ENCODE results near the gene DEF6.

The DEF6 gene

DNA sequence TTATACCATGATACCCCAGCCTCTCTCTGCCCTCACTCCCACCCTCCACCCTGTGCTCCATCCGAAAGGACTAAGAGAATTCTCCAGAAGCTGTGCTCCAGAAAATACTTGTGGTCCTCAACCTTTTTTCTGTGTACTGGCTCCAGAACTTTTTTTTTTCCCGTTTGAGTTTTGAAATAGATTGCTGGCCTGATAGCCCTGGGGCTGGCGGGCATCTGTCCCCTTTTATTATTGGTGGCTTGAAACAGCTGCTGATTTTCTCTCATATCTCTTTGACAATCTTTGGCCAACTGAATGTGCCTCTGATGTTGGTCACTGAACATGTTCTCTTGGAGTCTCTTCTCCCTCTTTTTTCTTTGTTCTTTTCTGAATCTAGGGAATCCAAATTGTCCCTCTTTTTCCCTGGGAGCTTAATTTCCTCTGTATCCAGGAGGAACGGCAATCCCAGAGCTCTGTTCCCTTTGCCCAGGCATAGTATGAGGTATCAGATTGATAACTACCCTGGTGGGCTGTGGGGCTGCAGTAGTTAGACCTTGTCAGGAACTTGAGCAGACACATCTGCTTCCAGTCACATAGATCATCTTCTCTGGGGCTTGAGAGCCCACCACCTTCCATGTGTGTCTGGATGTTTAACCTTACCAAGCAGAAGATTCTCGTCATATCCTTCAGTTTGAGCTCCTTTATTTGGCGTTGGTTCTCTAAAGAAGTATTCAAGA is 46.4 kb downstream of the DEF6 start:
- no peak for DNase-seq (ENCODE audit: low spot score)

DNA sequence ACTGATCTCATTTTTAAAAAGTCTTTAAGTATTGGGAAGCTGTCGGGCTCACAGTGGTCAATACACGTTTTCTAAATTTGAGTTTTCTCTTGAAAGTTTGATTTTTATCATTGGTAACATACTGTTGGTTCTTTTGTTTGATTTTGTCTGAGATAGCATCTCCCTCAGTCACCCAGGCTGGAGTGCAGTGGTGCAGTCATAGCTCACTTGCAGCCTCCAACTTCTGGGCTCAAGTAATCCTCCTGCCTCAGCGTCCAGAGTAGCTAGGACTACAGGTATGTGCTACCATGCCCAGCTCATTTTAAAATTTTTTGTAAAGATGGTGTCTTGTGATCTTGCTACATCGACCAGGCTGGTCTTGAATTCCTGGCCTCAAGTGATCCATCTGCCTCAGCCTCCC is 53.8 kb downstream of the DEF6 start:
- DNase-seq (ENCODE audit: low spot score): no peak

DNA sequence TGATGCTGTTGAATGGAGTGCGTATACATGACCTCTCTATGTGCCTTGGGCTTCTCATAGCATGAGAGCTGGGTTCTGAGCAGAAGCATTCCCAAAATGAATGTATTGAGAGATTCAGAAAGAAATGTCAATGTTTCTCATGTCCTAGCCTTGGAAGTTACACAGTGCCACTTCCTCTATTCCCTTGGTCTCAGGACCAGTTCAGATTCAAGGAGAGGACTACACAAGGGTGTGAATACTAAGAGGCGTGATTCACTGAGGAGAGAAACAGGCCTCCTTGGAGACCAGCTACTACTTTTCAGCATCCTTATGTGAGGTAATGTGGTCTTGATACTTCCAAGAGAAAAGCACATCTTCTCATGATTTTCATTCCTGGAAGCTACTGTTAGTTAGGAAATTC is 55.1 kb downstream of the DEF6 start:
- no peak for DNase-seq (ENCODE audit: low spot score)

DNA sequence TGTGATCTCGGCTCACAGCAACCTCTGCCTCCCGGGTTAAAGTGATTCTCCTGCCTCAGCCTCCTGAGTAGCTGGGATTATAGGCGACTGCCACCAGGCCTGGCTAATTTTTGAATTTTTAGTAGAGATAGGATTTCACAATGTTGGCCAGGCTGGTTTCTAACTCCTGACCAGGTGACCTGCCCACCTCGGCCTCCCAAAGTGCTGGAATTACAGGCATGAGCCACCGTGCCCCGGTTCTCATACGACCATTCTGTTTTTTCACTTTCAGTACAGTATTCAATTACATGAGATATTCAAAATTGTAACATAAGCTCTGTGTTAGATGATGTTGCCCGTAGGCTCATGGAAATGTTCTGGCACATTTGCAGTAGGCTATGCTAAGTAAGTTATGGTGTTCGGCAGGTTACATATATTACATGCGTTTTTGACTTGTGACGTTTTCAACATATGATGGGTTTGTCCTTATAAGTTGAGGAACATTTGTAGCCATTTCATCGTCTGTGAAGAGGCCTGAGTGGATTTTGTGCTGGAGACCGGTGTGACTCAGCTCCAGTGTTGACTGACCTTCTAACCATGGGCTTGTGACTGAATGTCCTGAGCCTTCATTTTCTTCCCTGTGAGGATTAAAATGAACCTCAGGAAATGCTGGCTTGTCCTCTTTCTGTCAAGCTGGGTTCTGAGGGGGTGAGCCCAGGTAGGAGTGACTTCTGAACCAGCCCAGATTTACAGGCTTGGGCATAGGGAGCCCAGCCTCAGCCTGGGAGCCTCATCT is 56.9 kb downstream of the DEF6 start:
- DNase-seq (ENCODE audit: low spot score): no peak

DNA sequence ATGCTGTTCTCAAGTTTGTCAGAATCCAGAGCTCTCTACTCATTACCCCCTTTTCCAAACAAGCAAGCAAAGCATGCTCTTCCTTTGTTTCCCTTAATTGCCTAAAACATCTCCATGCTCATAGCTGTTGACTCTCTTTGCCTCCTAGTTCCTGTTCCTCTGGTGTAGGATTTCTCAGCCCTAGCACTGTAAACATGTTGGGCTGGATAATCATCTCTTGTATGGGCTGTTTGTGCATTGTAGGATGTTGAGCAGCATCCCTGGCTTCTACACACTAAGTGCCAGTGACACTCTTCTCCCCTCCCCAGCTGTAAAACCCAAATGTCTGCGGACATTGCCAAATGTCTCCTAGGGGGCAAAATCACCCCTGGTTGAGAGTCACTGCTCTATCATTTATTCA is 58.8 kb downstream of the DEF6 start:
- peak; percentile 63 for DNase-seq (ENCODE audit: low spot score)

DNA sequence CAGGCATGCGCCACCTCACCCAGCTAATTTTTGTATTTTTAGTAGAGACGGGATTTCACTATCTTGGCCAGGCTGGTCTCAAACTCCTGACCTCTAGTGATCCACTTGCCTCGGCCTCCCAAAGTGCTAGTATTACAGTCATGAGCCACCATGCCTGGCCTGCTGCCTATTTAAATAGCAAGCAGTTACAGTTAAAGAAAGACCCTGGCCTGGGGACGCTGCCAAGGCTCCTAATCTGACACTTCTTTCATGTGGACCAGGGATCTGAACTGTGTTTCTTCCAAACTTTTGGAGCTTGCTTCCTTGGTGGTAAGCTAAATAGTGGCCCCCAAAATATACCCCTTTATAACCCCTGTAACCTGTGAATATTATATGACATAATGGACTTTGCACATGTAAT is 60.1 kb downstream of the DEF6 start:
- no peak for DNase-seq (ENCODE audit: low spot score)

DNA sequence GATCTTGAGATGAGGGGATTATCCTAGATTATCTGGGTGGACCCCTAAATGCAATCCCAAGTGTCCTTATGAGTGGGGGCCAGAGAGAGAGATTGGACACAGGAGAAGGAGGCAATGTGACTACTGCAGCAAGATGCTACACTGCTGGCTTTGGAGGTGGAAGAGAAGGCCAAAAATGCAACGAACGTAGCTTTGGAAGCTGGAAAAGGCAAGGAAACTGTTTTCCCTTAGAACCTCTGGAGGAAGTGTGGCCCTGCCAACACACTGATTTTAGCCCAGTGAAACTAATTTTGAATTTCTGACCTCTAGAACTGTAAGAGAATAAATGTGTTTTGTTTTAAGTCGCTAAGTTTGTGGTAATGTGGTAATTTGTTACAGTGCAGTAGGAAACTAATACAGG is 60.5 kb downstream of the DEF6 start:
- DNase-seq (ENCODE audit: low spot score): no peak

DNA sequence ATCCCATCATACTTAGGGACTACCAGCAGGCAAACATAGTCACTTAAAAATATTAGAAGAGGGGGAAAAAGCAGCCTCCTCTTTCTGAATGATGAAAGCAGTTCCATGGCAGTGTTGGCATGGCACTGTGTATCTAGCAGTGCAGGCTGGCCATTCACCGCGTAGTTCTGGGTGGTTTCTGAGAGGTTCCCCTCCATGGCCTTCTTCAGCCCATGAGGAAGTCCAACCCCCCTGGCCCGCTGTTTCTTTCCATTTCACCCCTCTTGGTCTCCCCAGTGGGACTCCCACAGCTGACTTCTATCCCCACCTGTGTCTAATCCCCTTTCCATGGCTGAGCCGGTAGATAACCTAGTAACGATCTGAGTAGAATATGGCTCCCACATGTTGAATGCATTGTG is 61.7 kb downstream of the DEF6 start:
- DNase-seq (ENCODE audit: low spot score): no peak

DNA sequence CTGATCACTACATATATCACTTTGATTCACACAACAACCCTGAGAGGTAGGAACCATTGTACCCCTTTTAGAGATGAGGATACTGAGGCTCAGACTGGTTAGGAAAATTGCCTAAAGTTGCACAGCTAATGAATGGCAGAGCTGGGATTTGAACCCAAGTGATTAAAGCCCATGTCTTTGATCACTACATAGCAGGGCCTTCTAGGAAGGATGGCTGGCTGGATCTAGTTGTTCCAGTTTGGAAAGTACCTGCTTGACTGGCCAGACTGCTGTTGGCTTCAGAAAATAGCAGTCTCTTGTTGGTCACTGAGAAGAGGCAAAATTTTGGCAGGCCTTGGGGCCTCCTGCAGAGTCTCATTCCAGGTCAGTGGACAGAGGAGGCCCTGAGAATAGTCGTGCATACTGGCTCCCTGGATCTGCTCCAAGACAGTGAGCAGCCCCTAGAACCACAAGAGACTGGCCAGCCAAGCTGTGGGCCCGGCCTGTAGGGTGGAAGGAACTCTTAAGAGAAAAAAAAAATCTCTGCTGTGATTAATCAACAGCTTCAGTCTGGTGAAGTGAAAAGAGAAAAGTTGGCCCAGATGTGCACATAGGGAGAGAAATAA is 62.2 kb downstream of the DEF6 start:
- DNase-seq (ENCODE audit: low spot score): peak; percentile 75

DNA sequence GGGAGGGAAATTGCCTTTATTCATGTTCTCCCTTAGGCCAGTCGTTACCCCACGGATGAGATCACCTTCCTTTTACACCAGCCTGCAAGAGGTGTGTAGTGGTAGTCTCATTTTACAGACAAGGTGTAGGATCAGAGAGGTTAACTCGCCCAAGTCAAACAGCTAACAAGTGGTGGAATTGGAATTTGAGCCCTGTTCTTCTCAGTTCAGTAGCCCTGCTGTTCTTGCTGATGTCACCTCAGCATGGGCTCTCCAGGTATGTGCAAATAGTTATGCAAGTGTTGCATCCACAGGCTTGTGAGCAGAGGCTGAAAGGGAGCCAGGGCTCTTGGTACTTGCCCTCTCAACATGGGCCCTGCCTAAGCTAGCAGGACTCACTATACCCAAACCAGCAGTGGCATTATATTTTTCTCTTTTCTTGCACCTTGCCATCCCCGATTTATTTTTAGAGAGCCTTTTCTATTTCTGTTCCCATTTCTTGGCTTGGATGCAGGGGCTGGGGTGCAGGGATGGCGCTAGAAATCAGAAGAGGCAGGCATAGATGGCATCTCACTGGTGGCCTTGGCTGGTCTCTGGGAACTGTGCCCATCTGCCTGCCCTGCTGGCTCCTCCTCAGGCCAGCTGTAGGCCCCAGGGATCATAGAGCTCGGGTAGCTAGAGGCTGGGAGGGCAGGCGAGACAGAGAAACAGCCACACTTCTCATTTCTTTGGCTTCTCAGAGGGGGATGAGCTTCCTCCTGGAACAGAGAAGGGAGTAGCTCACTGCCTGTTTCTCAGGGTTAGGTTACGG is 62.9 kb downstream of the DEF6 start:
- peak; percentile 91 for DNase-seq (ENCODE audit: low spot score)

DNA sequence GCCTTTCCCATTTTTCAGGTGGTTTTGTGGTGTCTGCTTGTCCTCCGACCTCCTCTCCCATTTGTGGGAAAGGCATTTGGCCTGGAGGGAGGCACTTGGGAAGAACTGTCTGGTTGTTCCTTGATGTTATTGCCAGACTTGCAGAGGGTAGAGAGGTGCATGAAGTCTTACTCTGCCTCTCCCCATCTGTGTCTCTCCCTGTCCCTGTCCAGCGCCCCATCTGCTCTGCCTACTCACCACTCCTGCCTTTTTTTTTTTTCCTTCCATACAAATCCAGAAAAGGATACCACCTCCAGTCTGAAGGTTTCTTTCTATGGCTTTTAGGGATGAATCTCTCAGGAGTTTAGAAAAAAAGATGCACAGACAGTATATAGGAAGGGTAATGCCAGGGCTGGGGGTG is 64.6 kb downstream of the DEF6 start:
- DNase-seq (ENCODE audit: low spot score): no peak

DNA sequence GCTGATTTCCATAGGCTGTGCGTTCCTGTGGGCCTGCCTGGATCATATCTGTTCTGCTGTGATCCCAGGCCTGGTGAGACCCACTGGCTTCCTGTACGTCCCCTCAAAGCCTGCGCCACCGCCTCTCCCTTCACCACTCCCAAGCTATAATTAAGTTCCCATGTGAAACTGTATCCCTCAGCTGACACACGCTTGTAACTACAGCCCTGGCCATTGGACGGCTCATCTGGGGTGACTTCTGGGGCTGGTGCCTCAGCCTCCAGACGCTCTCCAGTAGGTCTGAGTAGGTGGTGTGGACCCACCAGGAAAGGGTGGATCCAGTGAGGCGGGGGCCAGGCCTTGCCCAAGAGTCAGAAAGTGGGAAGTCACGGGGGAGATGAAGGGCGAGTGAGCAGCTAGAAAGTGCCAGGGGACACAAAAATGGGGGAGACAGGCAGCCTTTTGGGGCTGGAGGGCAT is 65.7 kb downstream of the DEF6 start:
- DNase-seq (ENCODE audit: low spot score): no peak

DNA sequence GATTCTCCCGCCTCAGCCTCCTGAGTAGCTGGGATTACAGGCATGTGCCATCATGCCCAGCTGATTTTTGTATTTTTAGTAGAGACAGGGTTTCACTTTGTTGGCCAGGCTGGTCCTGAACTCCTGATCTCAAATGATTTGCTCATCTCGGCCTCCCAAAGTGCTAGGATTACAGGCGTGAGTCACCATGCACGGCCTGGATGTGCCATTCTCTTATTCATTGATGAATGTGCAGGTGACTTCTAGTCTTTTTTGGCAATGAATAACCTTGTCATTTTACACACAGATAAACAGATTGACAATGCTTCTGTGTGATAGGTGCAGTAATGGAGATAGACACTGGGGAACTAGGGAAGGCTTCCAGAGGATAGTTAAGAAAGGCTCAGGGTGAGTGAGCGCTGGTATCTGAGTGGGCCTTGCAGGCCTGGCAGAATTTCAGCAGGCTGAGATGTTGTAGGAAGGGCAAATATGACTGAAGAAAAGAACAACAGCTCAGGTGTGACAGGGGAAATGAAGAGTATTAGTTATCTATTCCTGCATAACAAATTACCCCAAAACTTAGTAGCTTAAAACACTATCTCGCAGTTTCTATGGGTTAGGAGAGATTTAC is 68.1 kb downstream of the DEF6 start:
- DNase-seq (ENCODE audit: low spot score): no peak

DNA sequence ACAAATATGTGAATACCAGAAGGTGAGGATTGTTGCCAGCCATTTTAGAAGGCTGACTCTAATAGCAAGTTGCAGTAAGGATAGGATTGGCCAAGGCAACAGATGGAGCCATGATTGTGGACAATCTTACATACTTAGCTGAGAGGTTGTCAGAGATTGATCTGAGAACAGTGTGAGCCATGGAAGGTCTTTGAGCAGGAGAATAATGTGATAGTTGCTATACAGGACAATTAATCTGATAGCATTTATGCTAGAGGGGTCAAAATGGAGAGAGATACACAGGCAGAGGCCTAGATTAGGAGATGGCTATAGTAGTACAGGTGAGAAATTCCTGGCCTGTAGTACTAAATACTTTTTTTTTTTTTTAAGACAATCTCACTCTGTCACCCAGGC is 68.6 kb downstream of the DEF6 start:
- DNase-seq (ENCODE audit: low spot score): no peak

DNA sequence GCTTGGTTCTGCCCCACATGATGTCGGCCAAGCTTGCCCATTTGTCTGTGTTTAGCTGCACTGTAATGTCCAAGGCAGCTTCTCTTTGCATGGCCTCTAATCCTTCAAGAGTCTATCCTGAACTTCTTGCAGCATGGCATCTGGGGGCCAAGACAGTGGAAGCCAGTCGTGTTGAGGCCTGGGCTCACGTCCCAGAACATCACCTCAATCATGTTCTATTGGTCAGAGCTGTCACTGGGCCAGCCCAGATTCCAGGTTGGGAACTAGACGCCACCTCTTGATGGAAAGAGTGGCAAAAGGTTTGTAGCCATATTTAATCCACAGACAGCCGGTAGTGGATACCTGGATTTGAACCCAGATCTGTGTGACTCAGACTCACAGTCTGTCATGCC is 70.0 kb downstream of the DEF6 start:
- no peak for DNase-seq (ENCODE audit: low spot score)

DNA sequence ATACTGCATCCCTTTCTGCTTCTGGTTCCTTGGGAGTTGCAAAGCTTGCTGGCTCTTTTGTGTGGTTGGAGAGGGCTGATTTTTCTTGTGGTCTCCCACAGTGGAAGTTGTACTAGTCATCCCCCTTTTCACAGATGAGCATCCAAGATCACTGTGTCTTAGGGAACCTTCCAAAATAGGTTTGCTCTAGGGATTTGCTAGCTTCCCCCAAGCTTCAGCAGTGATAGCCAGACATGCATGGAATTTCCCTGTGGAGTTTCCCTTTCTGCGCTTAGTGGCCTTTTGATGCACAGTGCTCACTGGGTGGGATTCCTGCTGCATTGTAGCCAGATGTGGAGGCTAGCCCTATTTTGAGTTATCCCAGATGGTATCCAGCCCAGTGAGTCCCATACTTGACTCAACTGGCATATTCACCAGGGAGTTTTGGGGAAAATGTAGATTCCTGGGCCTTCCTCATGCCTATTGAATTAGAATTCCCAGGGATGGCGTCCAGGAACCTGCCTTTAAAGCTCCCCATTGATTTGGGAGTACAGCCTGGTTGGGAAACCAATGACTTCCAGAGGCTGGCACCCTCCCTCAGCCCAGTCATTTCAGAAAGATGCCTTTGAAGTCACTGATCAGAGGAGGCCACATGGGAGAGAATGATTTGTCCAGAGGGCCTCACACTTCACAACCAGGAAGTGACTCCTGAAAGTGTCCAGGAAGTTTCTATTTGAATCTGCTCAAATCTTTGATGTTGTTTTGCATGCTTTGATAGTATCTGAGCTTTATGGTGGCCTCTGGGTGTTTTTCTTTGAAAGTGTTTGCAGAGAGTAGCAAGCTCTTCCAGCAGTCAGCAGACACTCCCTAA is 70.6 kb downstream of the DEF6 start:
- DNase-seq (ENCODE audit: low spot score): no peak

DNA sequence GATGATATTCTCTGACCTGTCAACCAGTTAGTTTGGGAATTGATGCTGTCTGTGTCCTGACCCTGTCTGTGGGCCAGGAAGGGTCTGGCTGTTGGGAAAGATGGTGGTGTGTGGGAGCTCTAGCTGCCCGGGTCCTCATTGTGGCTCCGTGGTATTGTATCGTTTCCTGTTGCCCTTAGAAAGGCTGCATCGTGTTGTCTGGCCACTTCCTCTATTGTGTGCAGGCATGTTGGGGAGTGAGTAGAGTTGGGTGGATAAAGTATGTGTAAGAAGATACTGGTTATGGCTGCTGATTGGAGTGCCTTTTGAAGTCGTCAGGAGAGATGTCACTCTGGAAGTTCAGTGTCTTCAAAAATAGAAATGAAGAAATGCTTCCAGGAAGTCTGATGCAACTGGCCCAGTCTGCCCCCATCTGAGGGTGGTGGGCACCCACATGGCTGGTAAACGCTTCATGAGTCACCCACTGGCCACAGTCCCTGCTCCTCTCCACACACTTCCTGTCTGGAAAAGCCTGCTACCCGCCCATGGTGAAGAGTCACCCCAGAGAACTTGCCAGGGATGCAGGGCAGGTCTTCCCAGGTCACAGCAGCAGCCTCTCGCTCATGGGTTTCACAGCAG is 72.6 kb downstream of the DEF6 start:
- peak; percentile 68 for DNase-seq (ENCODE audit: low spot score)

DNA sequence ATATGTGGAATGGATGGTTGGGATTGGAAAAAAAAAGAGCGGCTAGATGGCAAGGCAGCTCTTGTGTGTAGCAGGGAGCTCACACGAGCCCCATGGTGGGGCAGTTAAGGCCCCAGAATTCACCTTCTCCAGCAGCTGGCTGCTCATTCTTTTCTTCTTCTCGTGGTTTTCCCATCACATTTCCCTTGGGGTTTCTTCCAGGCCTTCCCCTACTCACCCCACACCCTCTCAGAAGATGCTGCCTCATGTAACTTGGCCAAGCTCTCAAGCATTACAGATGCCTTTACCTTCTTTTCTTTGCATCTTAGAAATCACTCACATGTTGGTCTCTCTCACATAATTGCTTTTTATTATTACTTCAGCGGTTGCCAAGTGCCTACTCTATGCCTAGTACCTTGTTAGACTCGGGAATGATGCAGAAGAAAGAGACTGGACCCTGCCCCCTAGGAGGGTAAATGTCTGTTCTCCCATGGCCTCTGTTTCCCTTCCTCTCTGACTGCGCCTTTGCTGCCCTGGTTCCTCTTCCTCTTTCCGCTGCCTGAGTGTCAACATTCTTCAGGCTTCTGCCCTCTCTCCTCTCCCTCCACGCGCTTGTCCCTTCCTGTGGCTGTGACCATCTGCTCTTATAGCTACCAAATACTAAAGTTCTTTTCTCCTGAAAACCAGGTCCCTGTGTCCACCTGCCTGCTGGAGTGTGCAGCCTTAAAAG is 73.3 kb downstream of the DEF6 start:
- peak; percentile 63 for DNase-seq (ENCODE audit: low spot score)
